ENCODE measurements around the gene PTGFR. TPM values are rescaled to one million over a fixed set of nuclear protein-coding genes. Genes with fewer than 3 reads are reported as not detected.

Gene PTGFR
- total and polyA plus RNA-seq, 2 of the 13 experiments (the other 11 are each of a cell fraction or from before 2014, with no cell fraction given): not detected

GRCh38 chr1:78586572-78586971 lies 95.8 kb downstream of the PTGFR start:
- Histone ChIP-seq H3K79me2 (ENCODE audit: insufficient read depth, low read length) (no peaks in the 10 kb centered on the region), H3K4me3 (replicated peaks in 1 of 3; ENCODE audit: insufficient read depth in 1 of 3, low read depth in 2 of 3, low read length in 3 of 3) (no peak overlapping the region), H3K27me3 (ENCODE audit: control insufficient read depth in 1 of 2, insufficient read depth in 2 of 2, low read length in 2 of 2) (no peaks in the 10 kb centered on the region), H4K20me1 (ENCODE audit: insufficient read depth, low read length) (no peaks in the 10 kb centered on the region), H3K4me1 (ENCODE audit: insufficient read depth, low read length) (no peaks in the 10 kb centered on the region), H2AFZ (ENCODE audit: low read length) (no peak overlapping the region), H3K9me3 (ENCODE audit: low read length) (no peaks in the 10 kb centered on the region), H3K4me2 (ENCODE audit: low read depth, low read length) (no peak overlapping the region), H3K9ac (ENCODE audit: insufficient read depth, low read depth, low read length) (no peak overlapping the region), H3K27ac (ENCODE audit: extremely low read length, insufficient read depth, low read length) (no peak overlapping the region), H3K36me3 (replicated peaks in 1 of 2; ENCODE audit: control insufficient read depth in 1 of 2, insufficient read depth in 2 of 2, low read length in 2 of 2) (no peaks in the 10 kb centered on the region)
- in situ Hi-C loops (cut with HindIII; ENCODE audit: extremely low pct_ligation_motif_present, low pct_unique_long_range_greater_than_20kb): no loop called here
- no peak for DNase-seq (ENCODE audit: low spot score)
- no peak for ATAC-seq
- WGBS (ENCODE audit: low lambda C conversion rate): 0% methylated on average over 1 of the region's 1 CpG
- no TSS peak for BruUV-seq (replicated peaks)
- intact Hi-C loops (cut with micrococcal nuclease; ENCODE audit: unreplicated experiment): no loop called here
- TF ChIP-seq TSC22D2 (CRISPR knock-in tag; IDR thresholded peaks at IDR 0.05; ENCODE audit: borderline replicate concordance) (no peak), RFX1 (IDR thresholded peaks at IDR 0.05) (no peak), ZNF780A (CRISPR knock-in tag; IDR thresholded peaks at IDR 0.05) (no peak), ZNF230 (CRISPR knock-in tag; IDR thresholded peaks at IDR 0.05) (no peak), LBX2 (CRISPR knock-in tag; IDR thresholded peaks at IDR 0.05; ENCODE audit: borderline replicate concordance) (no peak), RAD21 (CRISPR knock-in tag; IDR thresholded peaks at IDR 0.05) (no peak), ZNF234 (CRISPR knock-in tag; conservative IDR thresholded peaks at IDR 0.05) (no peak), ZNF558 (CRISPR knock-in tag; IDR thresholded peaks at IDR 0.05; ENCODE audit: borderline replicate concordance) (no peak), NFE2L1 (CRISPR knock-in tag; IDR thresholded peaks at IDR 0.05; ENCODE audit: borderline replicate concordance) (no peak), PRPF4 (IDR thresholded peaks at IDR 0.05; ENCODE audit: low read depth, low read length, poor library complexity, severe bottlenecking) (no peak)
- TF ChIP-seq, protein P1, sequence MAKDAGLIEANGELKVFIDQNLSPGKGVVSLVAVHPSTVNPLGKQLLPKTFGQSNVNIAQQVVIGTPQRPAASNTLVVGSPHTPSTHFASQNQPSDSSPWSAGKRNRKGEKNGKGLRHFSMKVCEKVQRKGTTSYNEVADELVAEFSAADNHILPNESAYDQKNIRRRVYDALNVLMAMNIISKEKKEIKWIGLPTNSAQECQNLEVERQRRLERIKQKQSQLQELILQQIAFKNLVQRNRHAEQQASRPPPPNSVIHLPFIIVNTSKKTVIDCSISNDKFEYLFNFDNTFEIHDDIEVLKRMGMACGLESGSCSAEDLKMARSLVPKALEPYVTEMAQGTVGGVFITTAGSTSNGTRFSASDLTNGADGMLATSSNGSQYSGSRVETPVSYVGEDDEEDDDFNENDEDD (CRISPR knock-in tag; IDR thresholded peaks at IDR 0.05; ENCODE audit: borderline replicate concordance): no peak
- TF ChIP-seq, protein P2, sequence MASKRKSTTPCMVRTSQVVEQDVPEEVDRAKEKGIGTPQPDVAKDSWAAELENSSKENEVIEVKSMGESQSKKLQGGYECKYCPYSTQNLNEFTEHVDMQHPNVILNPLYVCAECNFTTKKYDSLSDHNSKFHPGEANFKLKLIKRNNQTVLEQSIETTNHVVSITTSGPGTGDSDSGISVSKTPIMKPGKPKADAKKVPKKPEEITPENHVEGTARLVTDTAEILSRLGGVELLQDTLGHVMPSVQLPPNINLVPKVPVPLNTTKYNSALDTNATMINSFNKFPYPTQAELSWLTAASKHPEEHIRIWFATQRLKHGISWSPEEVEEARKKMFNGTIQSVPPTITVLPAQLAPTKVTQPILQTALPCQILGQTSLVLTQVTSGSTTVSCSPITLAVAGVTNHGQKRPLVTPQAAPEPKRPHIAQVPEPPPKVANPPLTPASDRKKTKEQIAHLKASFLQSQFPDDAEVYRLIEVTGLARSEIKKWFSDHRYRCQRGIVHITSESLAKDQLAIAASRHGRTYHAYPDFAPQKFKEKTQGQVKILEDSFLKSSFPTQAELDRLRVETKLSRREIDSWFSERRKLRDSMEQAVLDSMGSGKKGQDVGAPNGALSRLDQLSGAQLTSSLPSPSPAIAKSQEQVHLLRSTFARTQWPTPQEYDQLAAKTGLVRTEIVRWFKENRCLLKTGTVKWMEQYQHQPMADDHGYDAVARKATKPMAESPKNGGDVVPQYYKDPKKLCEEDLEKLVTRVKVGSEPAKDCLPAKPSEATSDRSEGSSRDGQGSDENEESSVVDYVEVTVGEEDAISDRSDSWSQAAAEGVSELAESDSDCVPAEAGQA (IDR thresholded peaks at IDR 0.05; ENCODE audit: low read depth): no peak
- TF ChIP-seq, protein P2 (CRISPR knock-in tag; IDR thresholded peaks at IDR 0.05; ENCODE audit: borderline replicate concordance): no peak
- ChIA-PET CTCF (ENCODE audit: low intra/inter-chr PET ratio, low total read pairs) (no interaction called here), POLR2A (no interaction called here)
- no peak for FAIRE-seq

All from HepG2 (cell line).